Measurements from ENCODE around the gene CTNNBL1.

CTNNBL1 gene

DNA sequence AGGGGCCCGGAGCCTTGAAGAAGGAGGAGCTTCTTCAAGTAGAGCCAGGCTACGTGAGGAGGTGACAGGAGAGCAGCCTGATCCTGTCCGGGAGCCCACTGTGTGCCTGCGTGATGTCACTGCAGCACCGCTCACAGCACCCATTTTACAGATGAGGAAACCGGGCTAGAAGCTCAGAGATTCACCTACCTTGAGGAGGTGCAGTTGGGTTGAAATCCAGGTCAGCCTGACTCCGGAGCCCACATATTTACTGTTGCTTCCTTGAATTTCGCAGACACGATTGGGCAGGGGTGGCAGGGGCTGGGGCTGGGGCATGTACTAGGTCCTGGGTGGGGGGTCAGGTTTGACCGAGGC, 221.6 kb downstream of the CTNNBL1 start:
- Histone ChIP-seq H3K27me3 (ENCODE audit: insufficient read depth, low read depth, severe bottlenecking) (no peaks in the 10 kb centered on the region), H3K36me3 (no peaks in the 10 kb centered on the region), H3K27ac (no peak overlapping the region), H3K4me3 (ENCODE audit: low read depth, low read length) (no peak overlapping the region), H3K9me3 (ENCODE audit: severe bottlenecking) (no peaks in the 10 kb centered on the region)
- no peak for DNase-seq
- TF ChIP-seq, protein P1, sequence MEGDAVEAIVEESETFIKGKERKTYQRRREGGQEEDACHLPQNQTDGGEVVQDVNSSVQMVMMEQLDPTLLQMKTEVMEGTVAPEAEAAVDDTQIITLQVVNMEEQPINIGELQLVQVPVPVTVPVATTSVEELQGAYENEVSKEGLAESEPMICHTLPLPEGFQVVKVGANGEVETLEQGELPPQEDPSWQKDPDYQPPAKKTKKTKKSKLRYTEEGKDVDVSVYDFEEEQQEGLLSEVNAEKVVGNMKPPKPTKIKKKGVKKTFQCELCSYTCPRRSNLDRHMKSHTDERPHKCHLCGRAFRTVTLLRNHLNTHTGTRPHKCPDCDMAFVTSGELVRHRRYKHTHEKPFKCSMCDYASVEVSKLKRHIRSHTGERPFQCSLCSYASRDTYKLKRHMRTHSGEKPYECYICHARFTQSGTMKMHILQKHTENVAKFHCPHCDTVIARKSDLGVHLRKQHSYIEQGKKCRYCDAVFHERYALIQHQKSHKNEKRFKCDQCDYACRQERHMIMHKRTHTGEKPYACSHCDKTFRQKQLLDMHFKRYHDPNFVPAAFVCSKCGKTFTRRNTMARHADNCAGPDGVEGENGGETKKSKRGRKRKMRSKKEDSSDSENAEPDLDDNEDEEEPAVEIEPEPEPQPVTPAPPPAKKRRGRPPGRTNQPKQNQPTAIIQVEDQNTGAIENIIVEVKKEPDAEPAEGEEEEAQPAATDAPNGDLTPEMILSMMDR (IDR thresholded peaks at IDR 0.05; ENCODE audit: low read depth, low read length) = no peak

GRCh38 chr20:37915800-37916570, 222.2 kb downstream of the CTNNBL1 start:
- Histone ChIP-seq H3K27ac (no peak overlapping the region), H3K4me3 (ENCODE audit: low read depth, low read length) (no peak overlapping the region), H3K27me3 (ENCODE audit: insufficient read depth, low read depth, severe bottlenecking) (no peaks in the 10 kb centered on the region), H3K36me3 (no peaks in the 10 kb centered on the region), H3K9me3 (ENCODE audit: severe bottlenecking) (no peaks in the 10 kb centered on the region)
- TF ChIP-seq, protein P1 (IDR thresholded peaks at IDR 0.05; ENCODE audit: low read depth, low read length) = no peak
- no peak for DNase-seq

DNA sequence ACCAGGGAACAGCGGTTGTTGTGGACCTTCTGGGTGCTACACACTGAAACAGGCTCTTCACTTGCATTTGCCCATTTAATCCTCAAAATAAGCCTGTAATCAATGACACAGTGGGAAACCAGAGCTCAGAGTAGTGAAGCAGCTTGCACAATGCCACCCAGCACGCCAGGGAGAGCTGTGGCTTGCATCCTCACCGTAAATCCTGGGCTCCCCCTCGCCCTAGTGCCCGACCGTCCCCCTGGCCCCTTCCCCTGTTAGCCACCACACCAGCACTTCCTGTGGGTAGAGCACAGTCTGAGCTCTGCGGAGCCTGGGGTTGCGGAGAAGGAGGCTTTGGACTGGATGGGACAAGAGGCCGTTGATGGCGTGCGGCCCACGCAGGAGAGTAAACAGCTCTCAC, 223.6 kb downstream of the CTNNBL1 start:
- Histone ChIP-seq H3K36me3 (no peaks in the 10 kb centered on the region), H3K9me3 (ENCODE audit: severe bottlenecking) (no peaks in the 10 kb centered on the region), H3K4me3 (ENCODE audit: low read depth, low read length) (no peak overlapping the region), H3K27ac (peak overlapping the region; percentile 16; the same call in 1 of the 2 replicates), H3K27me3 (ENCODE audit: insufficient read depth, low read depth, severe bottlenecking) (no peaks in the 10 kb centered on the region)
- TF ChIP-seq, protein P1 (IDR thresholded peaks at IDR 0.05; ENCODE audit: low read depth, low read length) = no peak
- DNase-seq = no peak

DNA sequence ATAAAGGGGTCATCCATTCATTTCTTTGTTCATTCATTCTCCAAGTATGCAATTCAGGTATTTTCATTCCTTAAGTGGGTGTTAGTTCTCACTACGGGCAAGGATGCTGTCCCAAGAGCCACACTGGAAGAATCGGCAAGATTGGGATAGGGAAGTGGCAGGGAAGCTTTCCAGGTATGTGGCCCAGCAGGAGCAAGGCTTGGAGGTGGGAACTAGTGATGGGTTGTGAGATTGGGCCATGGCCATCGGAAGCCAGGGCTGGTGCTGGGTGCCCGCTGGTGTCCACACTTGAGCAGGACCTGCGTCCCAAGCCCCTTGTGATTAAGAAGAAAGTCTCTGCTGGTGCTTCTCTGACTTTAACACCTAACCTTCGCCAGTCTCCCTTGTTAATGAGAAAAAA, 224.2 kb downstream of the CTNNBL1 start:
- H3K27me3 ChIP-seq (ENCODE audit: insufficient read depth, low read depth, severe bottlenecking) = no peaks in the 10 kb centered on the region
- no peaks in the 10 kb centered on the region for H3K36me3 ChIP-seq
- peak overlapping the region; percentile 84 for H3K27ac ChIP-seq

GRCh38 chr20:37919389-37920040, 225.7 kb downstream of the CTNNBL1 start:
- Histone ChIP-seq H3K4me3 (ENCODE audit: low read depth, low read length) (no peak overlapping the region; the same call in 1 of the 2 replicates), H3K27me3 (ENCODE audit: insufficient read depth, low read depth, severe bottlenecking) (no peaks in the 10 kb centered on the region), H3K36me3 (no peaks in the 10 kb centered on the region), H3K9me3 (ENCODE audit: severe bottlenecking) (no peaks in the 10 kb centered on the region), H3K27ac (peak overlapping the region; percentile 84)
- TF ChIP-seq, protein P1 (IDR thresholded peaks at IDR 0.05; ENCODE audit: low read depth, low read length) = no peak
- DNase-seq = peak; percentile 61

More for the DNA sequence above, 224.2 kb downstream of the CTNNBL1 start:
- Histone ChIP-seq H3K4me3 (ENCODE audit: low read depth, low read length) (no peak overlapping the region), H3K9me3 (ENCODE audit: severe bottlenecking) (no peaks in the 10 kb centered on the region)
- no peak for DNase-seq
- TF ChIP-seq, protein P1 (IDR thresholded peaks at IDR 0.05; ENCODE audit: low read depth, low read length) = no peak

Measured in WERI-Rb-1 (cell line).